HEK293T (cell line): ENCODE data around the gene SLC40A1.

ENCODE experiments used
- CTCF ChIA-PET: fragments of 350-600 bp; formaldehyde crosslinking; extraction: SDS; loops from one replicate; lab custom pipeline; 2021; ENCODE audit warnings: antibody characterized with exemption, inconsistent platforms; lab: Yijun Ruan, JAX
- POLR2A ChIA-PET: fragments of 350-600 bp; formaldehyde crosslinking; extraction: SDS; loops from one replicate; lab custom pipeline; 2020; ENCODE audit warnings: antibody characterized with exemption, inconsistent platforms; lab: Yijun Ruan, JAX
- DNase-seq: peaks from one replicate; pipeline ENCODE4 v3.0.0; 2012; ENCODE audit warnings: mixed read lengths; ENCODE audit errors: extremely low spot score
- ARNT ChIP-seq: fragments of 450-650 bp; IDR thresholded peaks from 2 replicates; pipeline ENCODE4 v1.6.1; 2017; ENCODE audit warnings: mild to moderate bottlenecking
- BHLHE40 ChIP-seq: fragments of 450-650 bp; IDR thresholded peaks from 2 replicates; pipeline ENCODE4 v1.6.1; 2016; ENCODE audit warnings: mild to moderate bottlenecking, moderate library complexity, borderline replicate concordance
- CTBP1 ChIP-seq: fragments of 450-650 bp; IDR thresholded peaks from 2 replicates; pipeline ENCODE4 v1.6.1; 2016; ENCODE audit warnings: borderline replicate concordance
- ELF4 ChIP-seq: fragments of 450-650 bp; IDR thresholded peaks from 2 replicates; pipeline ENCODE4 v1.6.1; 2017; ENCODE audit warnings: antibody characterized with exemption
- FOXA1 ChIP-seq: fragments of 450-650 bp; IDR thresholded peaks from 2 replicates; pipeline ENCODE4 v1.6.1; 2016; ENCODE audit warnings: mild to moderate bottlenecking
- FOXK2 ChIP-seq: fragments of 450-650 bp; IDR thresholded peaks from 2 replicates; pipeline ENCODE4 v1.6.1; 2016; ENCODE audit warnings: mild to moderate bottlenecking
- FOXM1 ChIP-seq: fragments of 450-650 bp; IDR thresholded peaks from 2 replicates; pipeline ENCODE4 v1.6.1; 2017; ENCODE audit warnings: mild to moderate bottlenecking, borderline replicate concordance
- HDGF ChIP-seq: fragments of 450-650 bp; IDR thresholded peaks from 2 replicates; pipeline ENCODE4 v1.6.1; 2017; ENCODE audit warnings: antibody characterized with exemption, borderline replicate concordance
- L3MBTL2 ChIP-seq: fragments of 450-650 bp; conservative IDR thresholded peaks from 2 replicates; pipeline ENCODE4 v1.6.1; 2016; ENCODE audit warnings: mild to moderate bottlenecking
- LEF1 ChIP-seq: fragments of 450-650 bp; IDR thresholded peaks from 2 replicates; pipeline ENCODE4 v1.6.1; 2017; ENCODE audit warnings: mild to moderate bottlenecking, borderline replicate concordance
- NFRKB ChIP-seq: fragments of 450-650 bp; IDR thresholded peaks from 2 replicates; pipeline ENCODE4 v1.6.1; 2016; ENCODE audit warnings: mild to moderate bottlenecking, moderate library complexity
- SP1 ChIP-seq: fragments of 450-650 bp; IDR thresholded peaks from 2 replicates; pipeline ENCODE4 v1.6.1; 2017
- SUZ12 ChIP-seq: fragments of 450-650 bp; IDR thresholded peaks from 2 replicates; pipeline ENCODE4 v1.6.1; 2016; ENCODE audit warnings: mild to moderate bottlenecking
- TARDBP ChIP-seq: fragments of 450-650 bp; IDR thresholded peaks from 2 replicates; pipeline ENCODE4 v1.6.1; 2016
- ZNF384 ChIP-seq: fragments of 450-650 bp; IDR thresholded peaks from 2 replicates; pipeline ENCODE4 v1.6.1; 2016
- TF ChIP-seq, protein P1 (sequence below): fragments of 450-650 bp; IDR thresholded peaks from 2 replicates; pipeline ENCODE4 v1.6.1; 2016

SLC40A1 gene

DNA sequence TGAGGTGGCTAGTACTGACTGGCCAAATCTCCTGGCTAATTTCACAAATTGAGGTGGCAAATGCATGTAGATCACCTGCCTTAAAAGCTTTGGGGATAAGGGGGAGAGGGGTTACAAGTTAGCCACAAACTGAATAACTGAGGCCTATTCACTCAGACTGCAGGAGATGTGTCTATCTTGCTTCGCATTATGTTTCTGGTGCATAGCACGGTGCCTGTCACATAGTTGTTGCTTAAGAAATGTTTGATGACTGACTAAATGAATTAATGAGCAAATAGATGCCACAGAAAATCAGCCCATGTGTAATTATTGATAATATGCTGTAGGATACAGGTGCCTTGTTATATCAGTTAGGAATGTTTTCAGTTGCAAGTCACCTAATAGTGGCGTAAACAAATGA is 12.5 kb upstream of the SLC40A1 start:
- CTCF ChIA-PET, result no interaction called here
- POLR2A ChIA-PET, result no interaction called here
- TF ChIP-seq FOXK2, result no peak
- TF ChIP-seq CTBP1, result no peak
- TF ChIP-seq L3MBTL2, result no peak
- no peak for TF ChIP-seq LEF1
- TF ChIP-seq NFRKB, result no peak
- TF ChIP-seq, protein P1, sequence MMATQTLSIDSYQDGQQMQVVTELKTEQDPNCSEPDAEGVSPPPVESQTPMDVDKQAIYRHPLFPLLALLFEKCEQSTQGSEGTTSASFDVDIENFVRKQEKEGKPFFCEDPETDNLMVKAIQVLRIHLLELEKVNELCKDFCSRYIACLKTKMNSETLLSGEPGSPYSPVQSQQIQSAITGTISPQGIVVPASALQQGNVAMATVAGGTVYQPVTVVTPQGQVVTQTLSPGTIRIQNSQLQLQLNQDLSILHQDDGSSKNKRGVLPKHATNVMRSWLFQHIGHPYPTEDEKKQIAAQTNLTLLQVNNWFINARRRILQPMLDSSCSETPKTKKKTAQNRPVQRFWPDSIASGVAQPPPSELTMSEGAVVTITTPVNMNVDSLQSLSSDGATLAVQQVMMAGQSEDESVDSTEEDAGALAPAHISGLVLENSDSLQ, result no peak
- no peak for TF ChIP-seq ZNF384
- TF ChIP-seq TARDBP, result no peak
- TF ChIP-seq FOXM1, result no peak
- no peak for TF ChIP-seq FOXA1
- no peak for TF ChIP-seq HDGF
- no peak for TF ChIP-seq ARNT
- no peak for TF ChIP-seq SUZ12
- no peak for TF ChIP-seq SP1
- TF ChIP-seq BHLHE40, result no peak
- DNase-seq, result no peak

DNA sequence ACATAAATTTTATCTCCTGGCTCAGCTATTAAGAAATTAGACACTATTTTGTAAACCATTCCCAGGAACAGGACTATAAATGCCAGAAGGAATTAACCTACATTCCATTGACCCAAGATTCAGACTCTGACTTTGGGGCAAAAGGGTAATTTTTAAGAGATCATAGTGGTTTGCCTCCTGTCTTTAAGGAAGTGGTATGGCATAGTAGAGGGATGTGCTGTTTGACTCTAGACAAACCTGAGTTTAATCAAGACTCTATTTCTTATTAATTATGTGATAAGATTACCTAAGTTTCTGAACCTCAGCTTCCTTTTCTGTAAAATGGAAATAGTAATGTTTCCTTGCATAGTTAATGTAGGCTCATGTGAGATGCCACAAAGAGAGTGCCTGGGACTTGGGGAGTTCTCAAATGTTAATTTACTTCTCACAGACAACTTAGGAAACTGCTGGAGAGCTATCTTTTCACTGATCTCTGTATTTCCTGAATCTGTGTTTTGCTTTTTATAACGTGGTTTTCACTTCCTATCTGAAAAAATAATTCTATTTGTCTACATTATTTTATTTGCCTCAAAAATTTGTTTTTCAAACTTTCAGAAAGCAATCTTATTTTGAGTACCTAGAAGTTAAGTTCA is 11.9 kb upstream of the SLC40A1 start:
- DNase-seq, result no peak
- POLR2A ChIA-PET, result no interaction called here
- CTCF ChIA-PET, result no interaction called here
- TF ChIP-seq L3MBTL2 (no peak), NFRKB (no peak), FOXA1 (no peak), SP1 (no peak), ZNF384 (no peak), FOXM1 (no peak), HDGF (no peak), TARDBP (no peak), BHLHE40 (no peak), CTBP1 (no peak), SUZ12 (no peak)
- TF ChIP-seq, protein P1, result no peak

DNA sequence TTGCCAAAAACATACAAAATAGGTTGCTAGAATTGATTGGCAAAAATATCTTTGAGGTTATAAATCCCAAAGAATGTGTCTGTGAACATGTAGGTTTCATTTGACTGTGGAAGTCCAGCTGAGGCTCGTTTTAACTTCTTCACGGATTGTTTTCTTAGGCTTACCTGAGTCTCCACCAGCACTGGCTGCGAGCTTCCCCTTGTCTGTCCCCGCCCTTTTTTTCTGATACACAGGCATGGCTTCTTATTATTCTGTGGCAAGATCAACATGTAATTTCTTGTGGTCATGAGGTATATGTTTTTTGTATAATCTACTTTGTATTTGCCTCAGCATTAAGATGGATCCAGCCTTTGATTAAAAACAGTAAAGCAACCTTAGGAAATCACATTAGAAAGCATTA is 7.2 kb upstream of the SLC40A1 start:
- CTCF ChIA-PET, result no interaction called here
- no peak for TF ChIP-seq FOXA1
- no peak for TF ChIP-seq HDGF
- TF ChIP-seq ZNF384, result no peak
- TF ChIP-seq FOXM1, result no peak
- no peak for TF ChIP-seq L3MBTL2
- POLR2A ChIA-PET, result no interaction called here
- no peak for DNase-seq

DNA sequence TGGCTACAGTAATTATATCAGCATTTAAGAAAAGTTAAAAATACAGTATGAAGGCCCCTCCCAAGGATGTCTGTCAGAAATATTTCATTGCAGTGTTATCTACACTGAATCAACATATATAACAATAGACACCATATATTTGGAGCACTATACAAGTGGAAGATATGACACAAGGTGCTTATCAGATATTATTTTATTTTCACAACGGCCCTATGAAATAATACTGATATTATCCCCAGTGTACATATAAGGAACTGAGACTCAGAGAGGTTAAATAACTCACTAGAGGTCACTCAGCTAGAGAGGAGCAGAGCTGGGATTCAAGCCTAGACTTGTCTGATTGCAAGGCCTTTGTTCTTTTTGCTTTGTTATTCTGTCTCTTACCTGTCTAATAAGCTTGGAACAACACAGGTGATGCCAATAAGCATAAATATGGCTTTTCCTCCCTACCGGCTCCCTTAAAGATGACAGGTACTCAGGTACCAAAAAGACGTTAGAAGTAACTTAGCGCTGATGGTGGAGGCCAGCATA is 4.7 kb upstream of the SLC40A1 start:
- no peak for DNase-seq
- TF ChIP-seq ARNT, result no peak
- no peak for TF ChIP-seq NFRKB
- no peak for TF ChIP-seq L3MBTL2
- TF ChIP-seq SP1, result no peak
- TF ChIP-seq FOXK2, result no peak
- no peak for TF ChIP-seq BHLHE40
- no peak for TF ChIP-seq ELF4
- no peak for TF ChIP-seq SUZ12
- no peak for TF ChIP-seq ZNF384
- no peak for TF ChIP-seq HDGF
- TF ChIP-seq, protein P1, result no peak
- TF ChIP-seq LEF1, result no peak
- no peak for TF ChIP-seq CTBP1
- TF ChIP-seq FOXA1, result no peak
- TF ChIP-seq TARDBP, result no peak
- no peak for TF ChIP-seq FOXM1
- CTCF ChIA-PET, result no interaction called here

DNA sequence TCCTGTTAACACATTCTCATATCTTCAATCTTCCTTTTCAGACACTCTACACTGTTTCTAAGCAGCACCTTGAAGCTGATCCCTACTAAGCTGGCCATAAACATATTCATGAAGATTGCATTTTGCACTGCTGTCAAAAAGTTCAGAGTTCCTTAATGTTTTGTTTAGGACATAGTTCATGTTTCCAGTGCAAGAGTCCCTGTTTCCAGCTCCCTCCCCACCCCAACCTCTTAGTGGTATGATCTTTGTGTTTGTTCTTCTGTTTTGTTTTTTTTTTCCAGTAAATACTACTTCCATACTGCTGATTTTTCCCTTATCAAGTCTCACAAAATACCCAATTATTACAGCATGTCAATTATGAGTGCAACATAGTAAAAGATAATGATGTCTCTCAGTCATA is 4.1 kb upstream of the SLC40A1 start:
- no peak for DNase-seq
- ChIA-PET POLR2A (no interaction called here), CTCF (no interaction called here)
- TF ChIP-seq ELF4 (no peak), ARNT (no peak), CTBP1 (no peak), NFRKB (no peak), ZNF384 (no peak), SUZ12 (no peak)

More for the DNA sequence above, 4.7 kb upstream of the SLC40A1 start:
- POLR2A ChIA-PET, result no interaction called here

DNA sequence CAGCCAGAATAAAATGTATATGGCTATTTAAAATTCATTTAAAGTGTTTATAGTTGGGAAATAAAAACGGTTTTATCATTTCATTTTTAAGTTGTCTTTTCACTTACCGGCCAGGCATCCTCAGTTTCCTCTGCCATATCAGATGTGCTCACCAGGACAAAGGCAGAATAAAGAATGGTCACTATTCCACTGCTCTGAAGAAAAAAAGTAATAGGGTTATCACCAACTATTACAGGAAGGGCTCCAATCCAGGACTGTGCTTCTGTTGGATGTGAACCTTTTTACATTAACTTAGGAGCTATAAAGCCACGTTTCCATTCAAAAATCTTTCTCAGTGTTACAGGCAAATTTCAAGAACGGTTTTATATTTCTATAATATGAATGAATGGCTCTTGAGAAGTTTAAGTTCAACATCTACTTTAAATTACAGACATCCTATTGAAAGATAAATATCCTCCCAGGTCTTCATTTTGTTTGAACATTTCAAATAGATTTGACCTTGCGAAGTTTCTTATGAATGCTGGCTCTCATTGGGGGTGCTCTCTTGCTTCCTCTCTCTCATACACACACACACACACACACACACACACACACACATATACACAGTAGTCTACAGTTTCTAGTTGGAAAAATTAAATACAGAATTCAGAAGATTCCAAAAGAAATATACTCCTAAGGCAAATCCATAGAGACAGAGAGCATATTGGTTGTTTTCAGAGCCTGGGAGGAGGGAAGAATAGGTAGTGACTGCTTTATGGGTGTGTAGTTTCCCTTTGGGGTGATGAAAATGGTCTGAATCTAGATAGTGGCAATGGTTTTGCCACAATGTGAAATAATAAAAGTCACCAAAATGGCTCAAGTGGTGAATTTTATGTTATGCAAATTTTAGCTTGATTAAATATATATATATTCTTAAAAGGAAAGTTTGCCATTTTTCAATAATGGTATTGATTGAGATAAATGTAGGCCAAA is 2.9 kb upstream of the SLC40A1 start:
- ChIA-PET POLR2A (interaction anchor here (1.3 kb wide), 1 partner anchor 9 kb away, joined by 3 read pairs; no protein-coding TSS in a partner anchor), CTCF (no interaction called here)
- TF ChIP-seq ARNT, result no peak
- TF ChIP-seq TARDBP, result no peak
- no peak for TF ChIP-seq BHLHE40
- TF ChIP-seq SUZ12, result no peak
- TF ChIP-seq NFRKB, result no peak
- no peak for TF ChIP-seq FOXA1
- no peak for TF ChIP-seq ELF4
- TF ChIP-seq CTBP1, result no peak
- TF ChIP-seq FOXM1, result no peak
- no peak for DNase-seq
